Testis (tissue), 3 donors: ENCODE measurements around the gene ARHGAP22. TPM values are rescaled to one million over a fixed set of nuclear protein-coding genes. Genes with fewer than 3 reads are reported as not detected.

Experiments
- DNase-seq: peaks from one replicate; pipeline ENCODE4 v3.0.0-alpha.2; 2019
- H3K27ac ChIP-seq, 2 donors: fragments of 200-600 bp; sonication (generic); one replicate each; pipeline ENCODE4 v1.5.1; 2019
- H3K27me3 ChIP-seq: fragments of 200-600 bp; sonication (generic); one replicate; pipeline ENCODE4 v1.5.1; 2019
- H3K36me3 ChIP-seq: fragments of 200-600 bp; sonication (generic); one replicate; pipeline ENCODE4 v1.5.1; 2017; ENCODE audit warnings: low read depth; ENCODE audit errors: missing control alignments
- H3K4me1 ChIP-seq: fragments of 200-600 bp; sonication (generic); one replicate; pipeline ENCODE4 v1.5.1; 2019
- H3K4me3 ChIP-seq, 2 donors: fragments of 200-600 bp; sonication (generic); one replicate each; pipeline ENCODE4 v1.5.1; 2017 to 2019
- H3K9me3 ChIP-seq: fragments of 200-600 bp; sonication (generic); one replicate; pipeline ENCODE4 v1.5.1; 2017
- CTCF ChIP-seq, 3 experiments: fragments of 450-650 bp in 2 of 3; fragments of 200-600 bp in 1 of 3; sonication (generic) in 1 of 3; IDR thresholded peaks; one replicate each; pipeline ENCODE4 v1.5.1; 2016 to 2019; ENCODE audit warnings: antibody characterized with exemption in 3 of 3, mild to moderate bottlenecking in 2 of 3, moderate library complexity in 1 of 3
- POLR2A ChIP-seq: fragments of 450-650 bp; IDR thresholded peaks from one replicate; pipeline ENCODE4 v1.6.1; 2017; ENCODE audit warnings: antibody characterized with exemption, mild to moderate bottlenecking, moderate library complexity
- WGBS, 2 donors: methylation state at CpG; one replicate each; pipeline ENCODE4 v1.1.5; 2018; 5-methylcytosine and 5-hydroxymethylcytosine counted together
- intact Hi-C: fragments of 100-400 bp; cut with DNase I; formaldehyde crosslinking; loops from one replicate; pipeline ENCODE4 v1.15.1; 2023; ENCODE audit warnings: low total_unique reads
- polyA plus RNA-seq: library from polyadenylated mRNA; stranded (reverse); fragments of 350-450 nt; fragmentation: Illumina TruSeq; extraction: RNeasy Lipid Tissue Mini Kit (QIAGEN cat#74804); gene quantifications from one replicate; pipeline ENCODE4 v1.2.3, GENCODE V29; 2014; ENCODE audit warnings: low read depth, low replicate concordance; ENCODE audit not compliant: insufficient read depth
- total RNA-seq, 2 donors: library from RNA; depleted of rRNA; stranded (reverse); fragments of >200 nt; gene quantifications; one replicate each; pipeline ENCODE4 v1.2.3, GENCODE V29; 2016

Gene ARHGAP22
- total and polyA plus RNA-seq, 3 donors from 2014 or later: 6.2 to 11.9 (median 8.8) TPM

DNA sequence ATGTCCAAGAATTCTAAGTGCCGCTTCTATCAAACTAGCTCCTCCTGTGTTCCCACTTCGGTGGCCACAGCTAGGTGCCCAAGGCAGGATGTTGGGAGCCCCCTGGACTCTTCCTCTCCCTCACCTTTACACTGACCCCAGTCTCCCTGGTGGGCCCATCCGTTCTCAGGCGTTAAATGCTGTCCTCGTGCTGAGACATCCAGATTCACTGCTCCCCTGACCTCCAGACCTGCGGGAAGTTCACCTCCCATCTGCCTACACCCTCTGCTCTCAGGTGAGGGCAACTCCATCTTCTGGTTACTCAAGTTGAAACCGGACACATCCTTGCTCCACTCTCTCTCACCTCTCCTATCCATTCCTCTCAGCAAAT lies 114.3 kb downstream of the ARHGAP22 start:
- Histone ChIP-seq H3K27me3 (no peaks in the 10 kb centered on the region), H3K27ac (no peak overlapping the region), H3K4me1 (no peaks in the 10 kb centered on the region), H3K4me3 (no peak overlapping the region), H3K36me3 (no peaks in the 10 kb centered on the region), H3K9me3 (no peaks in the 10 kb centered on the region)
- no peak for TF ChIP-seq POLR2A
- no peak for TF ChIP-seq CTCF (IDR thresholded peaks at IDR 0.05)
- no peak for DNase-seq
- intact Hi-C loops: no loop called here
- WGBS, 2 donors: 80 to 96% methylated on average over 7 of the region's 7 CpGs

GRCh38 chr10:48489099-48489498 lies 115.8 kb downstream of the ARHGAP22 start:
- DNase-seq: no peak
- Histone ChIP-seq H3K36me3 (no peaks in the 10 kb centered on the region), H3K9me3 (no peaks in the 10 kb centered on the region), H3K27me3 (no peaks in the 10 kb centered on the region), H3K27ac (no peak overlapping the region), H3K4me1 (no peaks in the 10 kb centered on the region), H3K4me3 (no peak overlapping the region)
- 89 to 98% methylated on average over 1 of the region's 1 CpG for WGBS, 2 donors
- intact Hi-C loops: no loop called here
- TF ChIP-seq POLR2A (no peak), CTCF (IDR thresholded peaks at IDR 0.05) (no peak)

GRCh38 chr10:48487244-48487643 lies 117.6 kb downstream of the ARHGAP22 start:
- Histone ChIP-seq H3K27ac (no peak overlapping the region), H3K27me3 (no peaks in the 10 kb centered on the region), H3K4me3 (no peak overlapping the region), H3K4me1 (no peaks in the 10 kb centered on the region), H3K9me3 (no peaks in the 10 kb centered on the region), H3K36me3 (no peaks in the 10 kb centered on the region)
- DNase-seq: no peak
- 89 to 96% methylated on average over 1 of the region's 1 CpG for WGBS, 2 donors
- TF ChIP-seq POLR2A (no peak), CTCF (IDR thresholded peaks at IDR 0.05) (no peak)
- intact Hi-C loops: no loop called here

DNA sequence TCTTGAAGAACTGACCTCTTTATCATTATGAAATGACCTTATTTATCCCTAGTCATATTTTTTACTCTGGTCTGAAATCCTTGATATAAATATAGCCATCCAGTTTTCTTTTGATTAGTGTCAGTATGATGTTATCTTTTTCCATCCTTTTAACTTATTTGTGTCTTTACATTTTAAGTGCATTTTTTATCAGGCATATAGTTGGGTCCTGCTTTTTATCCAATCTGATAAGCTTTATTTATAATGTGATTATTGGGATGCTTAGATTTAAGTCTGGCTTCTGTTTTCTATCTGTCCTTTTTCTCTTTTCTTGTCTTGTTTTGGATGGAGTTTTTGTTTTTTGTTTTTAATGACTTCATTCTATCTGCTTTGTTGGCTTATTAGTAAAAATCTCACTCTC lies 119.2 kb downstream of the ARHGAP22 start:
- Histone ChIP-seq H3K4me3 (no peak overlapping the region), H3K27me3 (no peaks in the 10 kb centered on the region), H3K4me1 (no peaks in the 10 kb centered on the region), H3K27ac (no peak overlapping the region), H3K9me3 (no peaks in the 10 kb centered on the region), H3K36me3 (no peaks in the 10 kb centered on the region)
- no peak for TF ChIP-seq CTCF (IDR thresholded peaks at IDR 0.05)
- no peak for TF ChIP-seq POLR2A
- DNase-seq: no peak
- intact Hi-C loops: no loop called here

DNA sequence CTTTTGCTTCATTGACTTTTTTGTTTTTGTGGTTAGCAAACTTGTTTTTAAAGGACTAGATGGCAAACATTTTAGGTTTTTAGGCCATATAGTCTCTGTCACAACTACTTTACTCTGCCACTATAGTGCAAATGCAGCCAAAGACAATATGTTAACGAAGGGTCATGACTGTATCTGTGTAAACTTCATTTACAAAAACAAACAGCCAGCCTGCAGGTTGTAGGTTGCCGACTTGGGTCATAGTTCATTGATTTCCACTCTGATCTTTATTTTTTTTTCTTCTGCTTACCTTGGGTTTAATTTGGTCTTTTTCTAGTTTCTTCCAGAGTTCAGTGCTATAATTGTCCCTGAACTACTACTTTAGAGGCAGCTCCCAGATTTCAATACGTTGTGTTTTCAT lies 120.0 kb downstream of the ARHGAP22 start:
- no peak for DNase-seq
- H3K36me3 ChIP-seq: no peaks in the 10 kb centered on the region
- TF ChIP-seq POLR2A (no peak), CTCF (IDR thresholded peaks at IDR 0.05) (no peak)
- 92 to 93% methylated on average over 3 of the region's 3 CpGs for WGBS, 2 donors
- H3K27ac ChIP-seq: no peak overlapping the region
- no peak overlapping the region for H3K4me3 ChIP-seq
- no peaks in the 10 kb centered on the region for H3K27me3 ChIP-seq
- intact Hi-C loops: no loop called here
- no peaks in the 10 kb centered on the region for H3K9me3 ChIP-seq
- H3K4me1 ChIP-seq: no peaks in the 10 kb centered on the region
